Gastrocnemius medialis (tissue), 4 donors: ENCODE data around the gene MYO1D.

Source experiments
- POLR2A ChIP-seq, 2 donors: fragments of 450-650 bp; IDR thresholded peaks; one replicate each; pipeline ENCODE4 v1.6.1; 2017; ENCODE audit warnings: antibody characterized with exemption in 2 of 2, mild to moderate bottlenecking in 2 of 2, moderate library complexity in 2 of 2
- TF ChIP-seq, protein P1 (sequence below), 5 experiments: fragments of 450-650 bp in 3 of 5; fragments of 200-600 bp in 2 of 5; sonication (generic) in 2 of 5; IDR thresholded peaks in 4 of 5; conservative IDR thresholded peaks in 1 of 5; 1 replicate in 4 of 5; 2 replicates in 1 of 5; pipeline ENCODE4 v1.5.1; 2016 to 2019; ENCODE audit warnings: antibody characterized with exemption in 5 of 5, mild to moderate bottlenecking in 3 of 5, moderate library complexity in 3 of 5

DNA sequence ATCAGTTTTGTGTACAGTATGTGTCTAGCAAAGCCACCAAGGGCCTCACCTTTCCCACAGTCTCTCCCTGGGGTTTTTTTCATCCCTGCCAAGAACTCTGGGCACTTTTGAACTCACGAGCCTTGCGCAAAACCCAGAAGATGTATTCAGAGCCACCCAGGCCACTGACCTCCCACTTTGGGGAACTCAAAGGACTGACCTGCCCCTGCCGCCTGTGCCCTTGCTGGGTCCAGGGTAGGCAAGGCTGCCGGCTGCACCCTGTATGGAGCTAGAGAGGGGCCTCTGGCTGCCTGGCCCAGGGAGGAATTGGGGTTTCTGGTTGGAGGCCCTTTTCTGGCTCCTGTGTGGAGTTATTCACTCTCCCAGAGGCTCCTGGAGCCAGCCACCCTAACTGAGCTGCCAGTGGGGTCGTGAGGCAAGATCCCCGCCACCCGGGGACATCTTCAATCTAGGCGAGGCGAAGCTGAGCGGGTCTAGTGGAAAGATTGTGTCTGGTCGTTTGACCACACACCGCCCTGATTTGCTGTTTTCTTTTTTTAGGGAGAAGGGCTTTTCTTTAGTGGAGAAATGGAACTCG lies 388.2 kb downstream of the MYO1D start:
- TF ChIP-seq, protein P1, sequence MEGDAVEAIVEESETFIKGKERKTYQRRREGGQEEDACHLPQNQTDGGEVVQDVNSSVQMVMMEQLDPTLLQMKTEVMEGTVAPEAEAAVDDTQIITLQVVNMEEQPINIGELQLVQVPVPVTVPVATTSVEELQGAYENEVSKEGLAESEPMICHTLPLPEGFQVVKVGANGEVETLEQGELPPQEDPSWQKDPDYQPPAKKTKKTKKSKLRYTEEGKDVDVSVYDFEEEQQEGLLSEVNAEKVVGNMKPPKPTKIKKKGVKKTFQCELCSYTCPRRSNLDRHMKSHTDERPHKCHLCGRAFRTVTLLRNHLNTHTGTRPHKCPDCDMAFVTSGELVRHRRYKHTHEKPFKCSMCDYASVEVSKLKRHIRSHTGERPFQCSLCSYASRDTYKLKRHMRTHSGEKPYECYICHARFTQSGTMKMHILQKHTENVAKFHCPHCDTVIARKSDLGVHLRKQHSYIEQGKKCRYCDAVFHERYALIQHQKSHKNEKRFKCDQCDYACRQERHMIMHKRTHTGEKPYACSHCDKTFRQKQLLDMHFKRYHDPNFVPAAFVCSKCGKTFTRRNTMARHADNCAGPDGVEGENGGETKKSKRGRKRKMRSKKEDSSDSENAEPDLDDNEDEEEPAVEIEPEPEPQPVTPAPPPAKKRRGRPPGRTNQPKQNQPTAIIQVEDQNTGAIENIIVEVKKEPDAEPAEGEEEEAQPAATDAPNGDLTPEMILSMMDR (IDR thresholded peaks at IDR 0.05 in 4 of 5, conservative IDR thresholded peaks at IDR 0.05 in 1 of 5) = no peak
- no peak for TF ChIP-seq POLR2A (IDR thresholded peaks at IDR 0.05)
